ENCODE data around the gene EIPR1.

The EIPR1 gene

GRCh38 chr2:3145471-3146021 is 232.1 kb downstream of the EIPR1 start:
- no peak for DNase-seq
- Histone ChIP-seq H3K27me3 (no peaks in the 10 kb centered on the region), H3K4me3 (ENCODE audit: low read depth, low read length) (no peak overlapping the region), H3K36me3 (no peaks in the 10 kb centered on the region), H3K9me3 (0 out of 2 replicates have a peak, but pooled peaks cover 3% of the 10 kb centered on the region), H3K4me1 (no peaks in the 10 kb centered on the region)
- TF ChIP-seq CTCF (IDR thresholded peaks at IDR 0.05; ENCODE audit: low read depth, low read length): no peak

- no peaks in the 10 kb centered on the region for H3K27me3 ChIP-seq
- H3K36me3 ChIP-seq: no peaks in the 10 kb centered on the region
- DNase-seq: no peak
- no peak overlapping the region for H3K4me3 ChIP-seq (ENCODE audit: low read depth, low read length)
- no peak for TF ChIP-seq CTCF (IDR thresholded peaks at IDR 0.05; ENCODE audit: low read depth, low read length)
- H3K4me1 ChIP-seq: no peaks in the 10 kb centered on the region
- H3K9me3 ChIP-seq: 0 out of 2 replicates have a peak, but pooled peaks cover 3% of the 10 kb centered on the region
These were observed 232.8 kb downstream of the EIPR1 start for GRCh38 chr2:3144856-3145255.

GRCh38 chr2:3143602-3144001 is 234.0 kb downstream of the EIPR1 start:
- TF ChIP-seq CTCF (IDR thresholded peaks at IDR 0.05; ENCODE audit: low read depth, low read length): no peak
- H3K4me1 ChIP-seq: no peaks in the 10 kb centered on the region
- no peak for DNase-seq
- H3K9me3 ChIP-seq: 0 out of 2 replicates have a peak, but pooled peaks cover 3% of the 10 kb centered on the region
- H3K27me3 ChIP-seq: no peaks in the 10 kb centered on the region
- no peak overlapping the region for H3K4me3 ChIP-seq (ENCODE audit: low read depth, low read length)
- H3K36me3 ChIP-seq: no peaks in the 10 kb centered on the region

- 0 out of 2 replicates have a peak, but pooled peaks cover 3% of the 10 kb centered on the region for H3K9me3 ChIP-seq
- H3K4me3 ChIP-seq (ENCODE audit: low read depth, low read length): no peak overlapping the region
- no peaks in the 10 kb centered on the region for H3K4me1 ChIP-seq
- H3K27me3 ChIP-seq: no peaks in the 10 kb centered on the region
- no peak for TF ChIP-seq CTCF (IDR thresholded peaks at IDR 0.05; ENCODE audit: low read depth, low read length)
- no peaks in the 10 kb centered on the region for H3K36me3 ChIP-seq
- DNase-seq: no peak
These were observed 234.6 kb downstream of the EIPR1 start for GRCh38 chr2:3142961-3143571.

GRCh38 chr2:3142210-3142609 is 235.4 kb downstream of the EIPR1 start:
- Histone ChIP-seq H3K27me3 (no peaks in the 10 kb centered on the region), H3K4me1 (no peaks in the 10 kb centered on the region), H3K36me3 (no peaks in the 10 kb centered on the region), H3K4me3 (ENCODE audit: low read depth, low read length) (no peak overlapping the region), H3K9me3 (0 out of 2 replicates have a peak, but pooled peaks cover 3% of the 10 kb centered on the region)
- DNase-seq: no peak
- no peak for TF ChIP-seq CTCF (IDR thresholded peaks at IDR 0.05; ENCODE audit: low read depth, low read length)

GRCh38 chr2:3141696-3142095 is 235.9 kb downstream of the EIPR1 start:
- no peaks in the 10 kb centered on the region for H3K36me3 ChIP-seq
- TF ChIP-seq CTCF (IDR thresholded peaks at IDR 0.05; ENCODE audit: low read depth, low read length): no peak
- H3K27me3 ChIP-seq: no peaks in the 10 kb centered on the region
- H3K4me3 ChIP-seq (ENCODE audit: low read depth, low read length): no peak overlapping the region
- H3K9me3 ChIP-seq: 0 out of 2 replicates have a peak, but pooled peaks cover 3% of the 10 kb centered on the region
- H3K4me1 ChIP-seq: no peaks in the 10 kb centered on the region
- no peak for DNase-seq
